Immature natural killer cell (primary cell): ENCODE results near the gene MTG1. TPM values are rescaled to one million over a fixed set of nuclear protein-coding genes. Genes with fewer than 3 reads are reported as not detected.
"Not testable (repeated sequence)": the region's sequence is repeated elsewhere in the genome, so short reads cannot be mapped to it uniquely, and the experiment has no call there.

Experiments used
- DNase-seq, 3 donors: peaks; one replicate each; pipeline ENCODE4 v3.0.0; 2022; ENCODE audit warnings: mixed read lengths in 1 of 3
- H3K27ac Mint-ChIP-seq, 6 donors: one replicate each; pipeline ENCODE4 v1.8.0; 2020; ENCODE audit warnings: mixed read lengths in 6 of 6, mild to moderate bottlenecking in 5 of 6, inconsistent platforms in 4 of 6, moderate library complexity in 3 of 6
- H3K27me3 Mint-ChIP-seq, 3 donors: one replicate each; pipeline ENCODE4 v1.8.0; 2020 to 2021; ENCODE audit warnings: low read depth in 3 of 3, mild to moderate bottlenecking in 3 of 3, mixed read lengths in 3 of 3, moderate library complexity in 3 of 3, inconsistent platforms in 1 of 3
- H3K36me3 Mint-ChIP-seq, 3 donors: one replicate each; pipeline ENCODE4 v1.8.0; 2020; ENCODE audit warnings: mixed read lengths in 3 of 3, inconsistent platforms in 2 of 3, mild to moderate bottlenecking in 2 of 3
- H3K4me1 Mint-ChIP-seq, 2 donors: one replicate each; pipeline ENCODE4 v1.8.0; 2020; ENCODE audit warnings: inconsistent platforms in 2 of 2, mild to moderate bottlenecking in 2 of 2, mixed read lengths in 2 of 2, moderate library complexity in 1 of 2
- H3K4me3 Mint-ChIP-seq, 5 donors: one replicate each; pipeline ENCODE4 v1.8.0; 2020; ENCODE audit warnings: mild to moderate bottlenecking in 5 of 5, mixed read lengths in 5 of 5, inconsistent platforms in 3 of 5, moderate library complexity in 3 of 5
- H3K9me3 Mint-ChIP-seq, 6 donors: one replicate each; pipeline ENCODE4 v1.8.0; 2020; ENCODE audit warnings: mild to moderate bottlenecking in 6 of 6, mixed read lengths in 6 of 6, inconsistent platforms in 4 of 6, moderate library complexity in 3 of 6
- polyA plus RNA-seq, 3 donors: library from polyadenylated mRNA; unstranded; fragments of 300-500 nt; fragmentation: Illumina TruSeq; gene quantifications; one replicate each; pipeline ENCODE4 v1.2.3, GENCODE V29; 2021

The MTG1 gene
- polyA plus RNA-seq, 3 donors from 2014 or later = 45.5 to 60.3 (median 58.3) TPM

DNA sequence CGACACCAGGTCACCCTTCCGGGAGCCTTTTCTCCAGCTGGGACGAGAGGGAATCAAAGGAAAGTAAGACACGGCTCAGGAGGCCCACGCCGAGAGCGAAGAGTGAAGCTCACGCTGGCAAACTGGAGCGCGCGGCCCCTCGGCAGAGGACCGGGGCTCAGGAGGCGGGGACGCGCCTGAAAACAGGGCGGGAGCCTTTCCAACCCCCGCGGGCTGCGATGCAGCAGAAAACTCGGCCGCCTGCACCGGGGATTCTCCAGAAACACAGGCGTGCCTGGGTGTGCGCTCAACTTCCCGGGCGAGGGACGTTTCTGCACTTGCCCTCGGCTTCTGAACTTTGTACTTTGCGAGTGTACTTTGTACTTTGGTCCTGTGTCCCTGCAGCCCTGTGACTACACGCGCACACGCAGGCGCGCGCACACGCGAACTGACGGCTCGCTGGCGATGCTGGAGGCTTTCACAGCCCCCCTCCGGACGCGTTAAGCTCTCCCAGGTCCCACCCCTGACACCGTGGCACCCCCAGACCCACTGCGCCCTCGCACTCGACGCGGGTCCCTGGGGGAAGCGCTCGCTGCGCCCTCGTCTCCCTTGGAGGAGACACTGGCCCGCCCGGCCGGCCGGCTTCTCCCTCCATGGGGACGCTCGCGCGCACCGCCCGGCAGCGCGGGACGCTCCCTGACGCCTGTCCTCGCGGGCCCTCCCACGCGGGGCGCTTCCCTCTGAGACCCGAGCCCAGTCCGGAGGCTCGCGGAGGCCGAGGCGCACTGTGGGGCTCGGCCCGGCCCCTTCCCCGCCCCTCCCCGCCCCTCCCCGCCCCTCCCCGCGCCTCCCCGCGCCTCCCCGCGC, 15.5 kb upstream of the MTG1 start:
- H3K9me3 Mint-ChIP-seq = no peaks in the 10 kb centered on the region
- H3K27me3 Mint-ChIP-seq = peaks cover 0 to 2% (median 0%) of the 10 kb centered on the region in 3 donors
- H3K4me3 Mint-ChIP-seq = peak overlapping the region; percentile 79 to 89 (median 83)
- peak; percentile 42 to 55 (median 54) for DNase-seq
- H3K36me3 Mint-ChIP-seq = no peaks in the 10 kb centered on the region
- peak overlapping the region in 2 of 6 donors; percentile 16 to 60 for H3K27ac Mint-ChIP-seq
- H3K4me1 Mint-ChIP-seq = peaks cover 11 to 13% of the 10 kb centered on the region in 2 donors

DNA sequence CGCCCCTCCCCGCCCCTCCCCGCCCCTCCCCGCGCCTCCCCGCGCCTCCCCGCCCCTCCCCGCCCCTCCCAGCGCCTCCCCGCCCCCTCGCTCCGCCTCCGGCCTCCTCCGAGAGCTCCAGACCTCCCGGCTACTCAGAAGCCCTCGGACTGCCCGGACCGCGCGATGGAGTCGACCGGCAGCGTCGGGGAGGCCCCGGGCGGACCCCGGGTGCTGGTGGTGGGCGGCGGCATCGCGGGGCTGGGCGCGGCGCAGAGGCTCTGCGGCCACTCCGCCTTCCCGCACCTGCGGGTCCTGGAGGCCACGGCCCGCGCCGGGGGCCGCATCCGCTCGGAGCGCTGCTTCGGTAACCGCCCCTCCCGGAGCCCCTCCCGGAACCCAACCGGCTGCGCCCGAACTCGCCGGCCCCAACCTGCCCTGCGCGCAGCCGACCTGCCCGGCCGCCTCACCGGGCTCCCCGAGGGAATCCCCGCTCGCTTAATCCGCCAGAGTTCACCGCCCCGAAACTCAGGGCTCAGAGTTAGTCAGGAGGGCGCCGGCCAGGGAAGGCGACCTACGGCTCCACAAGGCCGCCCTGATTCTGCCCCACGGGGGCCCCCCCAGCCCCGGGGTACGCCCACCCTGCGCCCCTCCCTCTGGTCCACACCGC, 14.7 kb upstream of the MTG1 start, which contains the start of gene PAOX:
TSS of gene PAOX (plus strand) at position 111 of the 649 bp plus-strand sequence. CDS start at position 166, 55 bp downstream.
- peak; percentile 38 to 59 (median 54) for DNase-seq
- no peaks in the 10 kb centered on the region for H3K9me3 Mint-ChIP-seq
- H3K27me3 Mint-ChIP-seq = peaks cover 0 to 2% (median 0%) of the 10 kb centered on the region in 3 donors
- peak within 1 kb of the TSS in 2 of 6 donors; percentile 16 to 60 for H3K27ac Mint-ChIP-seq
- peak within 1 kb of the TSS; percentile 79 to 89 (median 83) for H3K4me3 Mint-ChIP-seq
- no peaks in the 10 kb centered on the region for H3K36me3 Mint-ChIP-seq
- peaks cover 7 to 8% of the 10 kb centered on the region in 2 donors for H3K4me1 Mint-ChIP-seq

DNA sequence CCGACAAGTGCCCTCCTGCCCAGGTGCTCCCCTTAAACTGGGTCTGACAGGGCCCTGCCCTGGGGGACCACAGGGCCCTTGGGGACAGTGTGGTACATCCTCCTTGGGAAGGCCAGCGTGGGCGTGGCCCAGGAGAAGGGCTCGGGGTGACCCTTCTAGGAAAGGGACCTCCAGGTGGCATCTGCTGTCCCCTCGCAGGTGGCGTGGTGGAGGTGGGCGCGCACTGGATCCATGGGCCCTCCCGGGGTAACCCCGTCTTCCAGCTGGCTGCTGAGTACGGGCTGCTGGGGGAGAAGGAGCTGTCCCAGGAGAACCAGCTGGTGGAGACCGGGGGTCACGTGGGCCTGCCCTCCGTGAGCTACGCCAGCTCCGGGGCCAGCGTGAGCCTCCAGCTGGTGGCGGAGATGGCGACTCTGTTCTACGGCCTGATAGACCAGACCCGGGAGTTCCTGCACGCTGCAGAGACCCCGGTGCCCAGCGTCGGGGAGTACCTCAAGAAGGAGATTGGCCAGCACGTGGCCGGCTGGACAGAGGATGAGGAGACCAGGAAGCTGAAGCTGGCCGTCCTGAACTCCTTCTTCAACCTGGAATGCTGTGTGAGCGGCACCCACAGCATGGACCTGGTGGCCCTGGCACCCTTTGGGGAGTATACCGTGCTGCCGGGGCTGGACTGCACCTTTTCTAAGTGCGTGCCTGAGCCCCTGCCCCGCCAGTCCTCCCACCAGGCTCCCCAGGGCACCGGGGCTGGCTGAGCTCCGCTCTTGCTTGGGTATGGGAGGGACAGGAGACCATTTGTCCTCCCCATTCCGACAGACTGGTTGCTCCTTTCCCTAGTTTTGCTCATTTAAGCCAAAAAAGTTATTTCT, 13.9 kb upstream of the MTG1 start:
- Mint-ChIP-seq H3K4me1 (peaks cover 7 to 8% of the 10 kb centered on the region in 2 donors), H3K4me3 (peak overlapping the region; percentile 59 to 75 (median 70)), H3K27ac (peak overlapping the region in 1 of 6 donors; percentile 22), H3K36me3 (no peaks in the 10 kb centered on the region), H3K27me3 (peaks cover 0 to 2% (median 0%) of the 10 kb centered on the region in 3 donors), H3K9me3 (no peaks in the 10 kb centered on the region)
- DNase-seq = no peak

DNA sequence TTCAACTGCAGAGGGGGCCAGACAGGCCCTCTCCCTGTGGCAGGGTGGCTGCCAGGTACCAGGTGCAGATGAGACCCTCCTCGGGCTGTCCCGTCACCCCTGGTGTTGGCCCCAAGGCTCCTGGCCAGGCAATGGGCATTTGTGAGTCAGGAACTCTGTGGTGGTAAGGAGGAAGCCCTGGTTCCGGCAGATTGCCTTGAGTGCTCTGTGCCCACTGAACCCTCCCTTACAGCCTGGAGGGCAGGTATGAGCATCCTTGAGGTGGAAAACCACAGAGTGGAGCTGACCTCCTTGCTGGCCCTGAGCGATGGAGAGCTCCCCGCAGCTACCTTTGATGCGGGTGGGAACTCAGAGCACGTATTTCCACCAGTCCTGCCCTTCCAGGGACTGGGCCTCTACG, 12.9 kb upstream of the MTG1 start:
- Mint-ChIP-seq H3K4me1 (peaks cover 7 to 8% of the 10 kb centered on the region in 2 donors), H3K36me3 (no peaks in the 10 kb centered on the region), H3K4me3 (peak overlapping the region in 1 of 5 donors; percentile 70), H3K27ac (no peak overlapping the region), H3K9me3 (no peaks in the 10 kb centered on the region), H3K27me3 (peaks cover 0 to 2% (median 0%) of the 10 kb centered on the region in 3 donors)
- no peak for DNase-seq

DNA sequence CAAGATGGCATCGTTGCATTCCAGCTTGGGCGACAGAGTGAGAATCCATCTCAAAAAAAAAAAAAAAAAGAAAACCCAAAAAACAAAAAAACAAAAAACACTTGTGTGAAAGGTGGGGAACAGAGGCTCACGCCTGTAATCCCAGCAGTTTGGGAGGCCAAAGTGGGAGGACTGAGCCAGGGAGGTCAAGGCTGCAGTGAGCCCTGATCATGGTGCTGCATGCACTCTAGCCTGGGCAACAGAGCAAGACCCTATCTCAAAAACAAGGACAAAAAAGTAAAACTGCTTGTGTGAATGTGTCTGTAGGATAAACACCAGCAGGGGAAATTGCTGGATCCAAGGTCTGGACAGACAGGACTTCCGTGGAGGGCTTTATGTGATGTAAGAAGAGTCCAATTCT, 10.4 kb upstream of the MTG1 start:
- peaks cover 11 to 12% of the 10 kb centered on the region in 2 donors for H3K4me1 Mint-ChIP-seq
- DNase-seq = no peak
- H3K36me3 Mint-ChIP-seq = no peaks in the 10 kb centered on the region
- H3K27ac Mint-ChIP-seq = no peak overlapping the region
- H3K9me3 Mint-ChIP-seq = no peaks in the 10 kb centered on the region
- no peak overlapping the region for H3K4me3 Mint-ChIP-seq
- peaks cover 0 to 2% (median 0%) of the 10 kb centered on the region in 3 donors for H3K27me3 Mint-ChIP-seq

DNA sequence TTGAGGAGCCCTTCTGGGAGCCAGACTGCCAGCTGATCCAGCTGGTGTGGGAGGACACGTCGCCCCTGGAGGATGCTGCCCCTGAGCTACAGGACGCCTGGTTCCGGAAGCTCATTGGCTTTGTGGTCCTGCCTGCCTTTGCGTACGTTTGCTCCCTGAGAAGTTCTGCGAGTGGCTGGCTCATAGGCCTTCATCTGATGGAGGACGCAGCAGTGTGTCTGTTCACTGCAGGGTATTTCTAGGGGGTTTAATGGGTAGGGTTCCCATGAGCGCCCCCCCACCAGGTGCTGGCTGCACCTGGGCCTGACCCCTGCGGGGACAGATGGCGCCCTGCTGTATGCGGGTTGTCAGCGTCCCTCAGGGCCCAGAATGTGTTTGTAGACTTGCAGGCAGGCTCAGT, 9.9 kb upstream of the MTG1 start:
- no peaks in the 10 kb centered on the region for H3K9me3 Mint-ChIP-seq
- H3K4me1 Mint-ChIP-seq = peaks cover 16 to 18% of the 10 kb centered on the region in 2 donors
- no peak overlapping the region for H3K27ac Mint-ChIP-seq
- H3K36me3 Mint-ChIP-seq = no peaks in the 10 kb centered on the region
- no peak overlapping the region for H3K4me3 Mint-ChIP-seq
- peaks cover 0 to 2% (median 1%) of the 10 kb centered on the region in 3 donors for H3K27me3 Mint-ChIP-seq
- no peak for DNase-seq

DNA sequence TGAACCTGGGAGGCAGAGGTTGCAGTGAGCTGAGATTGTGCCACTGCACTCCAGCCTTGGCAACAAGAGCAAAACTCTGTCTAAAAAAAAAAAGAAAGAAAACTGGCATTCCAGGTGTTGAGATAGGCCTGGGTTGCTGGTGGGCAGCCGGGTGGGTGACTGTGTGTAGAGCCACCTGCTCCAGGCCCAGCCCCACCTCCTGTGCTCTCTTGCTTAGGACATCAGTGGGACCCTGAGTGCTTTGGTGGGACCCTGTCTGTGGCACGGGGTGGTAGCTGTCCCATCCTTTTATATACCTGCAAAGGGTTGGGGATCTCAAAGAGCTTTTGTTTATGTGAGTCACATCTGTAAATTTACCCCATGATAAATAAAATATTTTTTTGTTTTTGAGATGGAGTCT, 8.7 kb upstream of the MTG1 start:
- peaks cover 24 to 28% of the 10 kb centered on the region in 2 donors for H3K4me1 Mint-ChIP-seq
- H3K27me3 Mint-ChIP-seq = peaks cover 5 to 6% (median 5%) of the 10 kb centered on the region in 3 donors
- no peak overlapping the region for H3K27ac Mint-ChIP-seq
- DNase-seq = no peak
- H3K36me3 Mint-ChIP-seq = no peaks in the 10 kb centered on the region
- no peak overlapping the region for H3K4me3 Mint-ChIP-seq
- no peaks in the 10 kb centered on the region for H3K9me3 Mint-ChIP-seq

DNA sequence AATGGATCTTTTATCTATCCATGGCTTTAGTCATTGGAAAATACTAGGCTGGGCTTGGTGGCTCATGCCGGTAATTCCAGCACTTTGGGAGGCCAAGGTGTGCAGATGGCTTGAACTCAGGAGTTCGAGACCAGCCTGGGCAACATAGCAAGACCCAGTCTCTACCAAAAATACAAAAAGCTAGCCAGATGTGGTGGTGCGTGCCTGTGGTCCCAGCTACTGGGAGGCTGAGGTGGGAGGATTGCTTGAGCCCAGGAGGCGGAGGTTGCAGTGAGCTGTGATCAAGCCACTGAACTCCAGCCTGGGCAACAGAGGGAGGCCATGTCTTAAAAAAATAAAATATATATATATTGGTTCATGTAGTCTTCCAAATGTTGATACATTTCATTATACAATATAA, 7.0 kb upstream of the MTG1 start:
- H3K4me3 Mint-ChIP-seq, H3K9me3 Mint-ChIP-seq, DNase-seq, H3K27ac Mint-ChIP-seq, H3K27me3 Mint-ChIP-seq, H3K36me3 Mint-ChIP-seq: not testable (repeated sequence)
- peaks cover 38 to 39% of the 10 kb centered on the region in 2 donors for H3K4me1 Mint-ChIP-seq

DNA sequence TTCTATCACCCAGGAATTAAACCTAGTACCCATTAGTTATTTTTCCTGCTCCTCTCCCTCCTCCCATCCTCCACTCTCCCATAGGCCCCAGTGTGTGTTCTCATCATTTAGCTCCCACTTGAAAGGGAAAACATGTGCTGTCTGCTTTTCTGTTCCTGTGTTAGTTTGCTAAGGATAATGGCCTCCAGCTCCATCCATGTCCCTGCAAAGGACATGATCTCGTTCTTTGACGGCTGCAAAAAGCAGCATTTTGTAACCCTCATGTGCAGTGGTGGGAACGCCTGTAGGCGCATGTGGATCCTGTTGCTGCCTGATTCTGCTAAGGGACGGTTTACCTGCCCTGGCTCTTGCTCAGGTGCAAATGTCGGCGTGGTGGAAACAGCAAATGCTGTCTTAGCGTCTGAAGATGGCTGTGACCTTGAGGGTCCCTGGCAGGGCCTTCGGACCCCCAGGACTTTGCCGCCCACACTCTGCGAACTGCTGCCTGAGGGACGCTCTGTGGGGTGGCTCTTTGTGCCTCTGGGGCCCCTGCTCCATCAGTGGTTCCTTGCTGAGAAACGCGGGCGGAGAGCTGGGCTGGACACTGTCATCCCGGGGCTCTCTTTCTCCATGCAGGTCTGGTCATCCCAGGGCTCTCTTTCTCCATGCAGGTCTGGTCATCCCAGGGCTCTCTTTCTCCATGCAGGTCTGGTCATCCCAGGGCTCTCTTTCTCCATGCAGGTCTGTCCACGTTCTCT, 5.6 kb upstream of the MTG1 start:
- peaks cover 5 to 10% (median 7%) of the 10 kb centered on the region in 3 donors for H3K27me3 Mint-ChIP-seq
- H3K36me3 Mint-ChIP-seq = no peaks in the 10 kb centered on the region
- H3K4me1 Mint-ChIP-seq = peaks cover 38 to 45% of the 10 kb centered on the region in 2 donors
- peak overlapping the region; percentile 88 to 96 (median 94) for H3K27ac Mint-ChIP-seq
- peak overlapping the region; percentile 72 to 95 (median 82) for H3K4me3 Mint-ChIP-seq
- H3K9me3 Mint-ChIP-seq = no peaks in the 10 kb centered on the region
- no peak for DNase-seq

DNA sequence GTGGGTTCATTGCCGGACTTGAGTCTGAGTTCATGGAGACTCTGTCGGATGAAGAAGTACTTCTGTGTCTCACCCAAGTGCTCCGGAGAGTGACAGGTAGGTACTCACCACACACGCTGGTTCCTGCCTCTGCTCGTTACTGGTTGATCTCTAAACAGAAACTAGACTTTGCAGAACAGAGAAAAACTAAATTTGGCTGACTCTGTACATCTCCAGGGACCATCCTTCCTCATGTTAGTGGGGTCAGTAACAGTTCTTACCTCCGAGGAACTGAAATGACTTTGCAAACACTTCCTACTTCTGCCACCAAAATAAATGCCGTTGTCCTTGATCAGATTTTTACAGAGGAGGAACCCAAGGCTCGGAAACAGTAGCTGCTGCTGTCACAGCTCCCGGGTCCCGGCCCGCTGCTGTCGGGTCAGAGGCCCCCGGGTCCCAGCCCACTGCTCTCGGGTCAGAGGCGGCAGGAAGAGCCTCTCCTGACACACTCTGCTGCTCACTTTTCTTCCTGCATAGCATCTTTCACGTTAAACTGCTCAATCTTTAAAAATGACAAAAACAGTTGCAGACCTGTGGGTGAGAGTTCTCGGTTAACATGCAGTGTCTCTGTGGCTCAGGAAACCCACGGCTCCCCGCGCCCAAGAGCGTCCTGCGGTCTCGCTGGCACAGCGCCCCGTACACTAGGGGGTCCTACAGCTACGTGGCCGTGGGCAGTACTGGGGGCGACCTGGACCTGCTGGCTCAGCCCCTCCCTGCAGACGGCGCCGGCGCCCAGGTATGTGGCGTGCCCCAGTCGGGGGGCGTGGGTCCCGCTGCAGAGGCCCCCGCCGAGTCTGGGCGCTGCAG, 4.8 kb upstream of the MTG1 start:
- H3K4me1 Mint-ChIP-seq = peaks cover 38 to 46% of the 10 kb centered on the region in 2 donors
- H3K36me3 Mint-ChIP-seq = no peaks in the 10 kb centered on the region
- H3K27ac Mint-ChIP-seq = peak overlapping the region; percentile 88 to 96 (median 94)
- H3K9me3 Mint-ChIP-seq = no peaks in the 10 kb centered on the region
- peaks cover 5 to 12% (median 7%) of the 10 kb centered on the region in 3 donors for H3K27me3 Mint-ChIP-seq
- DNase-seq = peak; percentile 59 to 68 (median 65)
- H3K4me3 Mint-ChIP-seq = peak overlapping the region; percentile 72 to 95 (median 82)

DNA sequence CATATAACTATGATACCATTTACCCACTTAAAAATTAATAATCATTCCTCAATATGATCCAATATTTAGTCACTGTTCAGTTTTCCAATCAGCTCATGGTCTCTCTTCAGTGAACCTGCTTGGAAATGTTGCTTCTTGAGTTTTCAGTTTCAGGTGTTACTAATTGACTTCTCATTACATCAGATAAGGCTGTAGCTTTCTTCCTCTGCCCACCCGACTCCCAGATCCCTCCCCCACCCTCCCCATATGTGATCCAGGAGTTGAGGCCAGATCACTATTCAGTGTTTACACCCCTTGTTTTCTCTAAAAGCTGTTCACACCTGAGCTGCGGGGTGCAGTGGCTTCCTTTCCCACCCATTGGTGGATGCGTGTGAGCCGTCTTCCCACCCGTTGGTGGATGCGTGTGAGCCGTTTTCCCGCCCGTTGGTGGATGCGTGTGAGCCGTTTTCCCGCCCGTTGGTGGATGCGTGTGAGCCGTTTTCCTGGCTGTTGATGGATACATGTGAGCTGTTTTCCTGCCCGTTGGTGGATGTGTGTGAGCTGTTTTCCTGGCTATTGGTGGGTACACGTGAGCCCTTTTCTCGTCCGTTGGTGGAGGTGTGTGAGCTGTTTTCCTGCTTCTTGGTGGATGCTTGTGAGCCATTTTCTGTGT, 3.2 kb upstream of the MTG1 start:
- Mint-ChIP-seq H3K4me3 (peak overlapping the region; percentile 80 to 95 (median 83)), H3K27ac (peak overlapping the region; percentile 91 to 98 (median 96)), H3K27me3 (peaks cover 5 to 12% (median 9%) of the 10 kb centered on the region in 3 donors), H3K36me3 (no peaks in the 10 kb centered on the region), H3K4me1 (peaks cover 51 to 58% of the 10 kb centered on the region in 2 donors), H3K9me3 (no peaks in the 10 kb centered on the region)
- no peak for DNase-seq

DNA sequence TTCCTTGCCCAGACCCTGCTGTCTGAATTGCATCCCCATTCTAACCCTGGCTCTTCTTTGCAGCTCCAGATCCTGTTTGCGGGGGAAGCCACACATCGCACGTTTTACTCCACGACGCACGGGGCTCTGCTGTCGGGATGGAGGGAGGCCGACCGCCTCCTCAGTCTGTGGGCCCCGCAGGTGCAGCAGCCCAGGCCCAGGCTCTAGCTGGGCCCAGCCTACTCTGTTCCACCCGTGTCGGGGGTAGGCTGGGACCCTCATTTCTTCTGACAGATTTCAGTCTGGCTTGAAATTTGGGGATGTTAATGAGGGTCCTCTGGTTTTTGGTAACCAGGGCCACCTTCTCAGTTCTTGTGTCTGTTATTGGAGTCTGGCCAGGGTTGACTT, 2.7 kb upstream of the MTG1 start:
- Mint-ChIP-seq H3K9me3 (no peaks in the 10 kb centered on the region), H3K27ac (peak overlapping the region; percentile 64 to 97 (median 92)), H3K36me3 (no peaks in the 10 kb centered on the region), H3K4me1 (peaks cover 53 to 58% of the 10 kb centered on the region in 2 donors), H3K27me3 (peaks cover 5 to 12% (median 9%) of the 10 kb centered on the region in 3 donors), H3K4me3 (peak overlapping the region; percentile 57 to 90 (median 80))
- no peak for DNase-seq
